Measurements from ENCODE around the gene RTL5. TPM values are rescaled to one million over a fixed set of nuclear protein-coding genes. Genes with fewer than 3 reads are reported as not detected.

Gene RTL5
- total and polyA plus RNA-seq, 2 donors (not counting 1 experiment from before 2014, with no cell fraction given), result 4.2 to 4.5 TPM

- Histone ChIP-seq H3K79me2 (ENCODE audit: control insufficient read depth, insufficient read depth, low read length) (no peaks in the 10 kb centered on the region), H3K9me3 (ENCODE audit: control insufficient read depth, insufficient read depth, low read depth, low read length) (no peaks in the 10 kb centered on the region), H4K20me1 (ENCODE audit: control insufficient read depth, extremely low read depth, insufficient read depth, low read length) (no peaks in the 10 kb centered on the region), H3K4me1 (ENCODE audit: control insufficient read depth, extremely low read depth, insufficient read depth, low read length) (no peaks in the 10 kb centered on the region), H3K27ac (ENCODE audit: insufficient read depth, low read length) (no peak overlapping the region), H3K4me3 (replicated peaks in 1 of 4; ENCODE audit: control extremely low read depth in 1 of 4, insufficient read depth in 1 of 4, low read depth in 3 of 4, low read length in 4 of 4) (no peak overlapping the region), H2AFZ (ENCODE audit: low read length) (no peak overlapping the region), H3K36me3 (ENCODE audit: control insufficient read depth, insufficient read depth, low read length) (no peaks in the 10 kb centered on the region), H3K27me3 (ENCODE audit: control insufficient read depth, insufficient read depth, low read length) (no peaks in the 10 kb centered on the region), H3K9ac (ENCODE audit: insufficient read depth, low read length) (no peak overlapping the region), H3K4me2 (ENCODE audit: extremely low read depth, insufficient read depth, low read length) (no peak overlapping the region)
- TF ChIP-seq EZH2 (IDR thresholded peaks at IDR 0.05; ENCODE audit: low read length, missing control alignments) (no peak), CTCF (conservative IDR thresholded peaks at IDR 0.05 in 1 of 2, IDR thresholded peaks at IDR 0.05 in 1 of 2; ENCODE audit: low read depth in 1 of 2, low read length in 2 of 2) (no peak)
- DNase-seq (ENCODE audit: low read depth in 2 of 2), result no peak
Observed at GRCh38 chrX:72105436-72105835, 26.3 kb downstream of the RTL5 start.

GRCh38 chrX:72102760-72103159 is 29.0 kb downstream of the RTL5 start:
- H3K9ac ChIP-seq (ENCODE audit: insufficient read depth, low read length), result no peak overlapping the region
- TF ChIP-seq CTCF (conservative IDR thresholded peaks at IDR 0.05 in 1 of 2, IDR thresholded peaks at IDR 0.05 in 1 of 2; ENCODE audit: low read depth in 1 of 2, low read length in 2 of 2), result no peak
- no peak overlapping the region for H3K4me3 ChIP-seq (replicated peaks in 1 of 4; ENCODE audit: control extremely low read depth in 1 of 4, insufficient read depth in 1 of 4, low read depth in 3 of 4, low read length in 4 of 4)
- H3K4me2 ChIP-seq (ENCODE audit: extremely low read depth, insufficient read depth, low read length), result no peak overlapping the region
- no peaks in the 10 kb centered on the region for H3K9me3 ChIP-seq (ENCODE audit: control insufficient read depth, insufficient read depth, low read depth, low read length)
- no peaks in the 10 kb centered on the region for H3K79me2 ChIP-seq (ENCODE audit: control insufficient read depth, insufficient read depth, low read length)
- H3K36me3 ChIP-seq (ENCODE audit: control insufficient read depth, insufficient read depth, low read length), result no peaks in the 10 kb centered on the region
- H3K27ac ChIP-seq (ENCODE audit: insufficient read depth, low read length), result no peak overlapping the region
- H3K4me1 ChIP-seq (ENCODE audit: control insufficient read depth, extremely low read depth, insufficient read depth, low read length), result no peaks in the 10 kb centered on the region
- H2AFZ ChIP-seq (ENCODE audit: low read length), result no peak overlapping the region
- H3K27me3 ChIP-seq (ENCODE audit: control insufficient read depth, insufficient read depth, low read length), result no peaks in the 10 kb centered on the region
- H4K20me1 ChIP-seq (ENCODE audit: control insufficient read depth, extremely low read depth, insufficient read depth, low read length), result no peaks in the 10 kb centered on the region
- no peak for DNase-seq (ENCODE audit: low read depth in 2 of 2)

GRCh38 chrX:72102126-72102525 is 29.6 kb downstream of the RTL5 start:
- H3K4me1 ChIP-seq (ENCODE audit: control insufficient read depth, extremely low read depth, insufficient read depth, low read length), result no peaks in the 10 kb centered on the region
- no peaks in the 10 kb centered on the region for H4K20me1 ChIP-seq (ENCODE audit: control insufficient read depth, extremely low read depth, insufficient read depth, low read length)
- no peaks in the 10 kb centered on the region for H3K79me2 ChIP-seq (ENCODE audit: control insufficient read depth, insufficient read depth, low read length)
- DNase-seq (ENCODE audit: low read depth in 2 of 2), result no peak
- H3K27me3 ChIP-seq (ENCODE audit: control insufficient read depth, insufficient read depth, low read length), result no peaks in the 10 kb centered on the region
- no peaks in the 10 kb centered on the region for H3K36me3 ChIP-seq (ENCODE audit: control insufficient read depth, insufficient read depth, low read length)
- no peaks in the 10 kb centered on the region for H3K9me3 ChIP-seq (ENCODE audit: control insufficient read depth, insufficient read depth, low read depth, low read length)
- H3K27ac ChIP-seq (ENCODE audit: insufficient read depth, low read length), result no peak overlapping the region
- H3K4me2 ChIP-seq (ENCODE audit: extremely low read depth, insufficient read depth, low read length), result no peak overlapping the region
- no peak overlapping the region for H2AFZ ChIP-seq (ENCODE audit: low read length)
- no peak for TF ChIP-seq CTCF (conservative IDR thresholded peaks at IDR 0.05 in 1 of 2, IDR thresholded peaks at IDR 0.05 in 1 of 2; ENCODE audit: low read depth in 1 of 2, low read length in 2 of 2)
- TF ChIP-seq EZH2 (IDR thresholded peaks at IDR 0.05; ENCODE audit: low read length, missing control alignments), result no peak
- H3K4me3 ChIP-seq (replicated peaks in 1 of 4; ENCODE audit: control extremely low read depth in 1 of 4, insufficient read depth in 1 of 4, low read depth in 3 of 4, low read length in 4 of 4), result no peak overlapping the region
- no peak overlapping the region for H3K9ac ChIP-seq (ENCODE audit: insufficient read depth, low read length)
